ENCODE measurements around the gene METTL9. TPM values are rescaled to one million over a fixed set of nuclear protein-coding genes. Genes with fewer than 3 reads are reported as not detected.

METTL9 gene
- total RNA-seq, 1 donor from 2014 or later, result 97.7 TPM

DNA sequence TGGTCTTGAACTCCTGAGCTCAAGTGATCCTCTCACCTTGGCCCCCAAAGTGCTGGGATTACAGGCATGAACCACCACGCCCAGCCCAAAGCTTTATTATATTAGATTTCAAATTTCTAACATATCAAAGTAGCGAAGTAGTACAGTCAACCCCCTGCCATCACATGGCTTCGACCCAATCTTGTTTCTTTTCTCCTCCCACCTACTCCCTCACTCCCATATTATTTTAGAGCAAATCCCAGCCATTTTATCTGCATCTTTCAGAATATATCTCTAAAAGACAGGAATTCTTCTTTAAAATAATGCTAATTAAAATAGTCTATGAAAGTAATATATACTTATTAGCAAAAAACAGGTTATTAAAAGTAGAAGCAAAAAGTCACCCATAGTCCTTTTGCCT, 52.1 kb downstream of the METTL9 start:
- TF ChIP-seq POLR2A (IDR thresholded peaks at IDR 0.05) (no peak), POLR2AphosphoS5 (IDR thresholded peaks at IDR 0.05; ENCODE audit: insufficient read depth in 1 of 2, low read depth in 1 of 2) (no peak)
- TF ChIP-seq, protein P1, sequence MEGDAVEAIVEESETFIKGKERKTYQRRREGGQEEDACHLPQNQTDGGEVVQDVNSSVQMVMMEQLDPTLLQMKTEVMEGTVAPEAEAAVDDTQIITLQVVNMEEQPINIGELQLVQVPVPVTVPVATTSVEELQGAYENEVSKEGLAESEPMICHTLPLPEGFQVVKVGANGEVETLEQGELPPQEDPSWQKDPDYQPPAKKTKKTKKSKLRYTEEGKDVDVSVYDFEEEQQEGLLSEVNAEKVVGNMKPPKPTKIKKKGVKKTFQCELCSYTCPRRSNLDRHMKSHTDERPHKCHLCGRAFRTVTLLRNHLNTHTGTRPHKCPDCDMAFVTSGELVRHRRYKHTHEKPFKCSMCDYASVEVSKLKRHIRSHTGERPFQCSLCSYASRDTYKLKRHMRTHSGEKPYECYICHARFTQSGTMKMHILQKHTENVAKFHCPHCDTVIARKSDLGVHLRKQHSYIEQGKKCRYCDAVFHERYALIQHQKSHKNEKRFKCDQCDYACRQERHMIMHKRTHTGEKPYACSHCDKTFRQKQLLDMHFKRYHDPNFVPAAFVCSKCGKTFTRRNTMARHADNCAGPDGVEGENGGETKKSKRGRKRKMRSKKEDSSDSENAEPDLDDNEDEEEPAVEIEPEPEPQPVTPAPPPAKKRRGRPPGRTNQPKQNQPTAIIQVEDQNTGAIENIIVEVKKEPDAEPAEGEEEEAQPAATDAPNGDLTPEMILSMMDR (IDR thresholded peaks at IDR 0.05), result no peak
- Histone ChIP-seq H3K27me3 (no peaks in the 10 kb centered on the region), H3K9me3 (no peaks in the 10 kb centered on the region), H3K36me3 (peaks cover 0 to 12% of the 10 kb centered on the region in 2 donors), H3K4me1 (peaks cover 10% of the 10 kb centered on the region), H3K27ac (no peak overlapping the region), H3K4me3 (no peak overlapping the region)
- intact Hi-C loops (cut with DNase I), result no loop called here
- no peak for DNase-seq (ENCODE audit: extremely low spot score in 2 of 2)

DNA sequence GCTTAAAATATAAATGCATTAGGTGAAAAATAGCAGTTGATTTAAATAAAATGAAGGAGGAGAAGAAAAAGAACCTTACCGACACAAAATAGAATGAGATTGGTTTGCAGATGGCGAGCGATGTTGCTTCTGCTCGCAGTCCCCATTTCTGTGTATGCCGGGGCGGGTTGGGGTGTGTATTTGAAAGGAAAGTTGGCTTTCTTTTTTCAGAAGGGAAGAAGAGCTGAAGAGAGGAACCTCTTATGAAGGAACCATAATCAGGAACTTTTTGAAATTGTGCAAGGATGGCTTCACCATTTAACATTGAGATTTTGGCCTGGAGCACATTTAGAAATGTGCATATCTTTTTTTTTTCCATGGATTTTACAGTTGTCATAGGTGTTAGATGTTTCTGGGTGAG, 53.1 kb downstream of the METTL9 start, which contains the start of gene IGSF6:
IGSF6 (minus strand) TSS at position 156 of the 400 bp plus-strand sequence; CDS start at position 146, 10 bp downstream.
- no peaks in the 10 kb centered on the region for H3K27me3 ChIP-seq
- TF ChIP-seq POLR2A (IDR thresholded peaks at IDR 0.05) (no peak), POLR2AphosphoS5 (IDR thresholded peaks at IDR 0.05; ENCODE audit: insufficient read depth in 1 of 2, low read depth in 1 of 2) (no peak)
- TF ChIP-seq, protein P1 (IDR thresholded peaks at IDR 0.05), result no peak
- no peaks in the 10 kb centered on the region for H3K9me3 ChIP-seq
- no peak for DNase-seq (ENCODE audit: extremely low spot score in 2 of 2)
- peaks cover 0 to 7% of the 10 kb centered on the region in 2 donors for H3K36me3 ChIP-seq
- no peak within 1 kb of the TSS for H3K27ac ChIP-seq
- intact Hi-C loops (cut with DNase I), result no loop called here
- H3K4me3 ChIP-seq, result no peak within 1 kb of the TSS
- H3K4me1 ChIP-seq, result peaks cover 8% of the 10 kb centered on the region

DNA sequence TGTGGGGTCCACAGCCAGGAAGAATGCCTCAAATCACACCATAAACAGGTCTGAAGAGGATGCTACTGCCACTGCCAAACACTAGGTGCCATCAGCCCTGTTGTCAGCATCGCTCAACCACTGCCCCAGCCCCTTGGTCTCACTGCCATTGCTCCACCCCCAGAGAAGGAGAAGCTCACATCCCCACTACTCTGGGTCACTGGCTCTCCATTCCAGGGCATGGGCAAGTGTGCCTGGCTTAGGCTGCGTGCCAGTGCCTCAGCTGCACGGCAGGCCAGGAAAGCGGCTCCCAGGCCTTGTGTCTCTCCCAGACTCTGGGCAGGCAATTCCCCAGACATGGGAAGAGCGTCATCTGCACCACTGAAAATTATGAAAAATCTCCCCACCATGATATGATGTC, 54.2 kb downstream of the METTL9 start:
- peaks cover 0 to 7% of the 10 kb centered on the region in 2 donors for H3K36me3 ChIP-seq
- intact Hi-C loops (cut with DNase I), result no loop called here

GRCh38 chr16:21654466-21654865, 55.1 kb downstream of the METTL9 start:
- no peak for DNase-seq (ENCODE audit: extremely low spot score in 2 of 2)
- H3K4me3 ChIP-seq, result no peak overlapping the region
- TF ChIP-seq POLR2A (IDR thresholded peaks at IDR 0.05), result no peak
- TF ChIP-seq, protein P1 (IDR thresholded peaks at IDR 0.05), result no peak
- TF ChIP-seq POLR2AphosphoS5 (IDR thresholded peaks at IDR 0.05; ENCODE audit: insufficient read depth in 1 of 2, low read depth in 1 of 2), result no peak
- peaks cover 0 to 7% of the 10 kb centered on the region in 2 donors for H3K36me3 ChIP-seq
- no peaks in the 10 kb centered on the region for H3K27me3 ChIP-seq
- no peaks in the 10 kb centered on the region for H3K9me3 ChIP-seq
- intact Hi-C loops (cut with DNase I), result no loop called here
- peaks cover 8% of the 10 kb centered on the region for H3K4me1 ChIP-seq
- H3K27ac ChIP-seq, result no peak overlapping the region

More for the DNA sequence above, 54.2 kb downstream of the METTL9 start:
- Histone ChIP-seq H3K4me3 (no peak overlapping the region), H3K27me3 (no peaks in the 10 kb centered on the region), H3K27ac (no peak overlapping the region), H3K9me3 (no peaks in the 10 kb centered on the region), H3K4me1 (peaks cover 8% of the 10 kb centered on the region)
- no peak for DNase-seq (ENCODE audit: extremely low spot score in 2 of 2)
- TF ChIP-seq, protein P1 (IDR thresholded peaks at IDR 0.05), result no peak
- TF ChIP-seq POLR2A (IDR thresholded peaks at IDR 0.05) (no peak), POLR2AphosphoS5 (IDR thresholded peaks at IDR 0.05; ENCODE audit: insufficient read depth in 1 of 2, low read depth in 1 of 2) (no peak)

DNA sequence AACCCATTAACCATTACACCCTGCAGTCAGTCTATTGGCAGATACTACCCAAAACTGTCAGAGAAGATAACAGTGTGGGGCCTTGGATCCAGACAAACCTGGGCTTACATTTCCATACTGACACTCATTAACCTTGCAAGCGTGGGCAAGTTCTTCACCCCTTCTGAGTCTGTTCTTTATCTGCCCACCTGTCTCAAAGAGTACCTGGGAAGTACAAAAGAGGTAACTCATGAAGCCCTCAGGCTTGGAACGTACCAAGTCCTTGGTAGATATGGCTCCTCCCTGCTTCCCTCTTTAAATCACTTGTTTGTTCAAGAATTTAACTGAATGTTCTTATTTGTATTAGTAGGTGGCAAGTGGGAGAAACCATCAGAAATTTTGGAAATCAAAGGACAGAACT, 55.5 kb downstream of the METTL9 start:
- Histone ChIP-seq H3K4me3 (no peak overlapping the region), H3K27ac (no peak overlapping the region), H3K36me3 (peaks cover 0 to 7% of the 10 kb centered on the region in 2 donors), H3K4me1 (peaks cover 8% of the 10 kb centered on the region), H3K9me3 (no peaks in the 10 kb centered on the region), H3K27me3 (no peaks in the 10 kb centered on the region)
- intact Hi-C loops (cut with DNase I), result no loop called here
- TF ChIP-seq, protein P1 (IDR thresholded peaks at IDR 0.05), result no peak
- TF ChIP-seq POLR2AphosphoS5 (IDR thresholded peaks at IDR 0.05; ENCODE audit: insufficient read depth in 1 of 2, low read depth in 1 of 2) (no peak), POLR2A (IDR thresholded peaks at IDR 0.05) (no peak)
- DNase-seq (ENCODE audit: extremely low spot score in 2 of 2), result no peak
